Measurements from ENCODE around the gene HIC1.

The HIC1 gene

DNA sequence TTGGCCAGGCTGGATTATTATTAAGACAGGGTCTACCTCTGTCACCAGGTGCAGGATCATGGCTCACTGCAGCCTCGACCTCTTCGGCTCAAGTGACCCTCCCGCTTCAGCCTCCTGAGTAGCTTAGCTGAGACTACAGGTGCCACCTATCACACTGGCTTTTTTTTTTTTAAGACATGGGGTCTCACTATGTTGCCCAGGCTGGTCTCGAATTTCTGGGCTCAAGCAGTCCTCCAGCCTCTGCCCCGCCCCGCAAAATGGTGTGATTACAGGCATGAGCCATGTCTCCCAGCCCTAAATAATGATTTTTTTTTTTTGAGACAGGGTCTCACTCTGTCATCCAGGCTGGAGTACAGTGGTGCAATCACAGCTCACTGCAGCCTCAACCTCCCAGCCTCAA is 7.3 kb upstream of the HIC1 start:
- no peak for DNase-seq

DNA sequence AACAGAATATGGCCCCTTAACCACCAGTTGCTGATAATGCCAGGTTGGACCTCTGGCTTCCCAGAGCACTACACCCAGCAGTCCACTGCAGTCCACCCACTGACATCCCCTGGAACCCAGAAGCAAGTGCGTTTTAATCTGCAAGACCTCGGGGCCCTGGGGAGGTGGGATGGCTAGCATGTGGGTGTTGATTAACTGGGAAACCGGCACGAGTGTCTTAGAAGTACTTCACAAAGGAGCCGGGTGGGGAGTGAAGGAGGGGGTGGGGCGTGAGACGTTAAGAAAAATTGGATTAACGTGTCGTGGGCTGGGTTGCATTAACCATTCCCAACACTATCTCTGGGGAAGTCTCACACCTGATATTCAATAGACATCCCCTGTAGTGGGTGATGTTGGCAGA is 6.1 kb upstream of the HIC1 start:
- no peak for DNase-seq

- DNase-seq: peak; percentile 90
Observed at GRCh38 chr17:2049333-2050299, 5.3 kb upstream of the HIC1 start.

DNA sequence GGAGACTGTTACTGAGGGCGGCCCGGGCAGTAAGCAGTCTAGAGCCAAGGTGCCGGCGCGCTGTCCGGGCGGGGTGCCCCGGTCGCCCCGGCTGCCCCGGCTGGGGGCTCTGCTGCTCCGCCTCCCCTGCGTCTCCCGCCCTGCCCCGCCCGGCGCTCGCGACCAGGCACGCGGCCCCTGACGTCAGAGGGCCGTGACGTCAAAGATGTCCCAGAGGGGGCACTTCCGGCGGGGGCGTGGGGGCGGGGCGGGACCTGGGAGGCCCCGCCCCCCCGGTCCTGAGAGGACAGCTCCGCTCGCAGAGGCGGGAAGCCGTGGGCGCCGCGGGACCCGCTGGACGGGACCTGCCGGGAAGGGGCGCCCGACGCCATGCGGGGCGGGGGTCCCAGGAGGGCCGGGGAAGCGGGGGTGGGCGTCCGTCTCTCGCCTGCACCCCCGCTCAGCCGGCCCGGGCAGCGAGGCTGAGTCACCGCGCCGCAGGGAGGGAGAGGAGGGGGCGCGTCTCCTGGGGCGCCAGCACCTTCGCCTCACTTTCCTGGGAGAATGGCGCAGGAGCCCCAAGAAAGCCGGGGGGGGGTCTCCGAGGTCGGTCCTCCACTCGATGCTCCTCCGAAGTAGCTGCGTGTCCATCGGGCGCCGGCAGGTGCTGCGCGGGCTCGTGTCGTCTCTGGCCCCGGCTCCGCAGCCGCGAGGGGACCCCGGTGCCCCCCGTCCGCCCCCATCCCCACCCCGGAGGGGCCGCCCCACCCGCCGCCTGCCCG is 4.4 kb upstream of the HIC1 start:
- peak; percentile 77 for DNase-seq

- DNase-seq: no peak
Observed at GRCh38 chr17:2051061-2051932, 3.6 kb upstream of the HIC1 start.

DNA sequence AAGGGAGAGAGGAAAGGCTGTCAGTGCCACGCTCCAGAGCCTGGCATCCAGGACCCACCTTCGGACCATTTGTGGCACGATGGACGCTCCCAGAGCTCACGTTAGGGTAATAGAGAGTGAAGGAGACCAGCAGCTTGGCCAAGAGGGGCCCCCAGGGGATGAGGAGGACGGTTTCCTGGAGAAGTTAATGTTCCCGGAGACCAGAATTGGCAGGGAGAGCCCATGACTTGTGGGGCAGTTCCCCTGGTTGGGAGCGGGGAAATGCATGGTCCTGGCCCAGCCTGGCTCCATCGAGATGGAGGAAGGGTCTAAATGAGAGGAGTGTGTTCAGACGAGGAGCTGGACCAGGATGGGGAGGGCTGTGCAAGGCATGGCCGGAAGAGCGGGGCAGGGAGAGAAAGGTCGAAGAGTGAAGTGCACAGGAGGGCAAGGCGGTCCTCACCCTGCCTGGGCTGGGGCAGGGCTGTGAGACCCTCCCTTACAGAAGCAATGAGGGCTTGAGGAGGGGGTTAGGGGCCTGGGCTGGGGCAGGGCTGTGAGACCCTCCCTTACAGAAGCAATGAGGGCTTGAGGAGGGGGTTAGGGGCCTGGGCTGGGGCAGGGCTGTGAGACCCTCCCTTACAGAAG is 2.9 kb upstream of the HIC1 start:
- DNase-seq: no peak

DNA sequence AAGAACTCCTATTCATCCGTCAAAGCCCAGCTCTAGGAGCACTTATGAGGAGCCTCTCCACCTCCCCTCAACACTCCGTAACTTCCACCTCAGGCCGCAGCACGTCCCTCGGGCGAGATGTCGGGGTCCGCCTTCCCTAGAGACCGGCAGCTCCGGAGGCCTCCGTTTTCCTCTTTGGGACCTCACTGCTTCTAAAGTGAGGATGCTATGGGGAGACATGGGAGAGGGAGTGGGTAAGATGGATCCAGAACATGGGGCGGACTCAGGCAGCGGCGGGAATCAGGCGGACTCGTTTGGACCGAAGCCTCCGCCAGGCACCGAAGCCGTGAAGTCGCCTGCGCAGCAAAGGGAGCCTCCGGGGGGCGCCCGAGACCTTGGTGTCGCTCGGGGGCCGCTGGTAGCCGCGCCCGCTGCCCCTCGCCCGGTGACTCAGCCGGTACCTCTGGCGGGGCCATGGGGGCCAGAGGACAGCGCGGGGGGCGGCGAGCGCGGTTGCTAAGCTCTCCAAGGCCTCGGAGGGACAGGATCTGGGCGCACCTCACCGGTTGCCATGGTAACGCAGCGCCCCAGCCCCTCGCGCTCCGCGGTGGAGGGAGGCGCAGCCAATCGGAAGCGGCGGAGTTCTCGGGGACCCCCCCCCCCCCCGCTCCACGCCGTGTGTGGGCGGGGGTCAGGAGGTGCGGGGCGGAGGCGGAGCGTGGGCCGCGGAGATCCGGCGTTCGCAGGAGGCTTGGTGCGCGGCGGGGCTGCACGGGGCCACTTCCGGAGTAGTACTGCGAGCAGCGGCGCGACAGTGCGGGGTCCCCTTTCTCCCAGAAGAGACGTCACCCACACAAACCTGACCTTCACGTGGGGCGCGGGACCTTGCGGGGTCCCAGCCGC is 1.3 kb upstream of the HIC1 start:
- DNase-seq: peak; percentile 80

DNA sequence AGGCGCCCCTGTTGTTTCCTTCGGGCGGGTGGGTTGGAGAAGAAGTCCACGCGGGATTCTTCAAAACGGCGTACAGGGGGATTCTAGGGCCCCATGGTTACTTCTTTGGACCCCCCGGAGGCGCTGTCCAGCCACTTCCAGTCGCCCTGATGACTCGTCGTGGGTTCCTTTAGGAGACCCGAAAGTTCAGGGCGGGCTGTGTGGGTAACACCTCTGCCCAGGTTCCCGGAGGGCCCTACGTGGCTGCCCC is 716 bp upstream of the HIC1 start:
- no peak for DNase-seq

GRCh38 chr17:2055292-2056205 is 646 bp downstream of the HIC1 start:
- peak; percentile 46 for DNase-seq

- DNase-seq: peak; percentile 59
Observed at GRCh38 chr17:2056206-2057174, 1.6 kb downstream of the HIC1 start.

GRCh38 chr17:2057175-2057759 is 2.4 kb downstream of the HIC1 start:
- DNase-seq: peak; percentile 24

GRCh38 chr17:2057760-2058585 is 3.1 kb downstream of the HIC1 start:
- no peak for DNase-seq

DNA sequence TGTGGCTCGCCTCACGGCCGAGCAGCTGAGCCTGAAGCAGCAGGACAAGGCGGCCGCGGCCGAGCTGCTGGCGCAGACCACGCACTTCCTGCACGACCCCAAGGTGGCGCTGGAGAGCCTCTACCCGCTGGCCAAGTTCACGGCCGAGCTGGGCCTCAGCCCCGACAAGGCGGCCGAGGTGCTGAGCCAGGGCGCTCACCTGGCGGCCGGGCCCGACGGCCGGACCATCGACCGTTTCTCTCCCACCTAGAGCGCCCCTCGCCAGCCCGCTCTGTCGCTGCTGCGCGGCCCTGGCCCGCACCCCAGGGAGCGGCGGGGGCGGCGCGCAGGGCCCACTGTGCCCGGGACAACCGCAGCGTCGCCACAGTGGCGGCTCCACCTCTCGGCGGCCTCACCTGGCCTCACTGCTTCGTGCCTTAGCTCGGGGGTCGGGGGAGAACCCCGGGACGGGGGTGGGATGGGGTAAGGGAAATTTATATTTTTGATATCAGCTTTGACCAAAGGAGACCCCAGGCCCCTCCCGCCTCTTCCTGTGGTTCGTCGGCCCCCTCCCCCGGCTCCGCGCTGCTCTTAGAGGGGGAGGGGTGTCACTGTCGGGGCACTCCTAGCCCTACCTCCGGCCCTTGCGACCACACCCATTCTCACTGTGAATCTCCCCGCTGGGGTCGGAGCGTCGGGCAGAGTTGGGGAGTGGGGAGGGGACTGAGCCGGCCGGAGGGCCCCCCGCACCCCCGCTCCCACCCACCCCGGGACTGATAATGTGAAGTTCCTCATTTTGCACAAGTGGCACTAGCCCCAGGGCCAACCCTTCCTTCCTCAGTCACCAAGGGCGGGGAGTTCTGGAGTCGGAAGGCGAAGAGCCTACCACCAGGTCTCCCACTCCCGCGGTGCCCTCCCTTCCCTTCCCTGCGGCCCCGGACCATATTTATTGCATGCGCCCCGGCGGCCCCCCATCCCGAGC is 4.0 kb downstream of the HIC1 start:
- DNase-seq: peak; percentile 63

DNA sequence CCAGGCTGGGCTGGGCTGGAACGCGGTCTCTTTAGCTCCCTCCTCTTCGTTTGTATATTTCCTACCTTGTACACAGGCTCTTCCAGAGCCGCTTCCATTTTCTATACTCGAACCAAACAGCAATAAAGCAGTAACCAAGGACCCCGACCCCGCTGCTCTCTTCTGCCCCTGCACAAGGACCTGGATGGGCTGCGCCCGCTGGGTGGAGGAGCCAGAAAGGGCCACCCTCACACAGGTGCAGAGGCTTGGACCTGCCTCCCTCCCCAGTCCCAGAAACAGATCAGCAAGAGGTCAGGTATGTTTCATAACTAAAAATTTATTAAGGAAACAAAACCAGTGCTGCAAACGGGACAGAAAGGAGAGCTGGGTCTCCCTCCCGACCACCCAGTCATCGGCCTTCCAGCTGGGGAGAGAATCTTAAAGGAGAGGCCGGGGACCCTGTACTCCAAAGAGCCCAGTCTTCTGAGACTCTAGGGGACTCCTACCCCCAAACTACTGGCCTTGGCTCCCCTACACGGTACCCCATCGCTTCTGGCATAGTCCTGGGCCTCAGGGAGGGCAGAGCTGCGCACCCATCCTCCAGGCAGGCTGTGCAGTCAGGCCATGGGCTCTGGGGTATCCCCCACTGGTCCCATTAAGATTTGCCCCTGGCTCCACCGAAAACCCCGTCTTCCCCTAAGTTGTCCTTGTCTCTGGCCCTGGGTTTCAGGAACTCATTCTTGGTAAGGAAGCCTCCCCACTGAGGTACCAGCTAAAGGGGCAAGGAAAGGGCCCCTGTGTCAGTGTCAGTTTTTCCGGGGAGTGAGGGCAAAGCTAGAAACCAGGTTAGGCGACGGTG is 4.9 kb downstream of the HIC1 start:
- no peak for DNase-seq

DNA sequence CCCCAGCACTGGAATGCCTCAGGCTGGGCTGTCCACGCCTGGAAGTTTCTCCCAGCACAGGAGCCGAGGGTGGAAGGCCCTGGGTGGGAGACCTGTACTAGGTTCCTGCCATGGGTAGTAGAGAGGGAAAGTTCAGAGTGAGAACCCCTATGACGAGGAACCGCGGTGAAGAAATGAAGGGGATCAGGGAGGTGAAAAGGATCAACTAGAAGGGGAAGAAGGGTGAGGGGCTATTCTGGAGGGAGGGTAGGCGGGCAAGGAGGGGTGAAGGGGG is 5.4 kb downstream of the HIC1 start:
- no peak for DNase-seq

Measured in activated naive CD4-positive, alpha-beta T cell treated with anti-CD3 and anti-CD28 coated beads, Interleukin-2, amount 50 U/mL, for 16 hours (primary cell).